Measurements from ENCODE around the gene STX1A.

GRCh38 chr7:73761854-73762658 lies 42.6 kb upstream of the STX1A start:
- TF ChIP-seq EZH2 (IDR thresholded peaks at IDR 0.05; ENCODE audit: insufficient read depth, poor library complexity, severe bottlenecking) (no peak), EZH2phosphoT487 (IDR thresholded peaks at IDR 0.05; ENCODE audit: insufficient read depth, low read depth) (no peak)
